Activated CD4-positive, alpha-beta T cell treated with anti-CD3 and anti-CD28 coated beads, Interleukin-2, amount 50 U/mL, for 4 hours (primary cell): Measurements from ENCODE around the gene WDR45B.
A peak's percentile ranks its signal among the peaks of the same experiment; 100 is the strongest.

Experiments
- DNase-seq, 2 experiments: peaks; one replicate each; pipeline ENCODE4 v3.0.0-alpha.2; 2020

The WDR45B gene

DNA sequence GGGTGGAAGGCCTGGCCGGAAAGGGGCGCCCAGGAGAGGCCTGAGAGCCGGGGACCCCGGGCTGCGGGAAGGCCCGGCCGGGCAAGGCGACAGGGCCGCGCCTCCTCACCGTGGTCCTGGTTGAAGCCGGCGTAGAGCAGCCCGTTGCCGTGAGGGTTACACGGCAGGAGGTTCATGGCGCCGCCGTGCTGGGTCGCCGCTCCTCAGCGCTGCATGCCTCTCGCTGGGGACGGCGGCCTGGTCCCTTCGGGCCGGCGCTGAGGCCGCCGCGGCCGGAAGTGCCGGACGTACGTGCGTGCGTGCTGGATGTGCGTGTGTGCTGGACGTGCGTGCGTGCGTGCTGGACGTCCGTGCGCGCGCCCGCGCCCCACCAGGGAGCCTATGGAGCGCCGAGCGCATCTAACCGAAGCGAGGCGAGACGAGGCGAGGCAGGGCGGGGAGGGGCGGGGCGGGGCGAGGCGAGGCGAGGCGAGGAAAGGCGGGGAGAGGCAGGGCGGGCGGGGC, at the start of gene WDR45B:
Gene WDR45B, minus strand, starts transcription at position 280 of the 504 bp plus-strand sequence. Its CDS starts 104 bp downstream, at position 176.
- DNase-seq: peak; percentile 78 to 82

DNA sequence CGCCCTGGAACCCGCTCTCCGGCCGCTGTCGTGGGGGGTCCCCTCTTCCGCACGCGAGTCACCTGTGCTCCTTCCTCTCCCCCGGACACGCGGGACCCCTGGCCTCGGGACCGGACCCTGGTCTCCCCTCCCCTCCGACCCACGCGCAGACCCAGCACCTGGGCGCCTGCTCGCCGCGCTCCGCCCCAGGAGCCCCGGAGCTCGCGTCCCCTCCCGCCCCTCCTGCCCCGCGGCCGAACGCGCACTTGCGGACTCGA, 49.5 kb upstream of the WDR45B start:
- no peak for DNase-seq

GRCh38 chr17:82696916-82697807, 48.9 kb upstream of the WDR45B start:
- DNase-seq: no peak

DNA sequence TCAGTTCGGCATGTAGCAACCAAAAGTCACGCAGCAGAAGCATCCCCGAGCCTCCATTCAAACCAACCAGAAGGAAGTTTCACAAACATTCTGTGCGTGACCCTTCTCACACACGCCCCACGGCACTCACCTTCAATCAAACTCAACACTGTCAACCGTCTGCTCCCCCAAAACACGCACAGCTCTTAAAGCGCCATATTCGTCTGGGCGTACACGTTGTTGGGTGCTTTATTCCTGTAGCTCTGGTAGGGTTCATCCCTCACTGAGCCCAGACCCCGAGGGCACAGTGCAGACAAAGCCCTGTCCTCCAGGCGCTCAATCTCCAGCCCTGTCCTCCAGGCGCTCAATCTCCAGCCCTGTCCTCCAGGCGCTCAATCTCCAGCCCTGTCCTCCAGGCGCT, 48.0 kb upstream of the WDR45B start:
- DNase-seq: no peak

DNA sequence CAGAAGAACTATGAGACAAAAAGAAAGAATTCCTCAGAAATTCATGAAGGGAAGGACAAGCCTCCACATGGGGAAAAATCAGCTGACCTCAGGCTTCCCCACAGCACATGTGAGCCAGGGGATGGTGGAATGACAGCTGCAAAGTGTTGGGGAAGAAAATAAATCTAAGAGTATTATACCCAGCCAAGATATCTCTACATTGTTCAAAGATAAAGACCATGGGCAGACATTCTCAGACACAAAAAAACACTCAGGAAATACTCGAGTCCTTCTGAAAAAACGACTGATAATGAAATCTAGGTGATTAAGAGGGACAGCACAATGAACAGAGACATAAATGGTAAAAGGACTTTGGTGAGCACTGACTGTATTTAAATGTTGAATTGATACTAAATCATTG, 46.4 kb upstream of the WDR45B start:
- no peak for DNase-seq

DNA sequence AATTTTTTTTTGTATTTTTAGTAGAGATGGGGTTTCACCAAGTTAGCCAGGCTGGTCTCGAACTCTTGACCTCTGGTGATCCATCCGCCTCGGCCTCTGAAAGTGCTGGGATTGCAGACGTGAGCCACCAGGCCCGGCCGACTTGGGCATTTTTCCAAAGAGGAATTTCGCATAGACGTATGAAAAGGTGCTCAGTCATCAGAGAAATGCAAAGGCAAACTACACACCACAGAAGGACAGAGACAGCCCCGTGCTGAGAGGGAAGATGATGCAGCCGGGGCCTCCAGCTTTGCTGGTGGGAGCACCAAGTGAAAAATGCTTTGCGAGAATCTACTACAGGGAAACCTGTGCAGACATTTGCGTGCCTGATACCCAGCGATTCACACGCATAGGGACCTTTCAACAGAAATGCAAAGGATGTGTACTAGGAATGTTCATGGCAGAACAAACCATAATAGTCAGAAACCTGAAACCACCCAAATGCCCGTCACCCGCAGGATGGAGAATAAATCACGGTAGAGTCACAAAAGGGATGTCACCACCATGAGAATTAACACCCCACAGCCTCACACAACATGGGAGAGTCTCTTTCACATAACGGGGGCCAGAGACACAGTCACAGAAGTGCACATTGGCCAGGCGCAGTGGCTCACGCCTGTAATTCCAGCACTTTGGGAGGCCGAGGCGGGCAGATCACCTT, 45.1 kb upstream of the WDR45B start:
- DNase-seq: no peak

GRCh38 chr17:82692268-82692667, 44.0 kb upstream of the WDR45B start:
- no peak for DNase-seq

DNA sequence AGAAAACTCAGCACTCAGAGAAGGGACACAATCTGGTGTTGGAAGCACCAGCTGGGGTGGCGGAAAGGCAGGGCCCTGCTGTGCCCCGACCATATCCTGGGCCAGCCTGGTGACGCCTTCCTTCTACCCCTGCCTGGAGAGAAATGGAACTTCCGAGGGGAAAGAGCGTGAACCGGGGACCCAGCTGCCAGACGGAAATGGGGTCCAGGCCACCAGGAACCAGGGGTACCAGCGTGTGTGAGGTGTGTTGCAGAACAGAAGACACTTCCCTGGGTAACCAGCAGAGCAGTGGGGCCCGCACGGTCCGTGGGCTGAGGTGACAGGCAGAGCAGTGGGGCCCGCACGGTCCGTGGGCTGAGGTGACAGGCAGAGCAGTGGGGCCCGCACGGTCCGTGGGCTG, 43.5 kb upstream of the WDR45B start:
- DNase-seq: no peak

DNA sequence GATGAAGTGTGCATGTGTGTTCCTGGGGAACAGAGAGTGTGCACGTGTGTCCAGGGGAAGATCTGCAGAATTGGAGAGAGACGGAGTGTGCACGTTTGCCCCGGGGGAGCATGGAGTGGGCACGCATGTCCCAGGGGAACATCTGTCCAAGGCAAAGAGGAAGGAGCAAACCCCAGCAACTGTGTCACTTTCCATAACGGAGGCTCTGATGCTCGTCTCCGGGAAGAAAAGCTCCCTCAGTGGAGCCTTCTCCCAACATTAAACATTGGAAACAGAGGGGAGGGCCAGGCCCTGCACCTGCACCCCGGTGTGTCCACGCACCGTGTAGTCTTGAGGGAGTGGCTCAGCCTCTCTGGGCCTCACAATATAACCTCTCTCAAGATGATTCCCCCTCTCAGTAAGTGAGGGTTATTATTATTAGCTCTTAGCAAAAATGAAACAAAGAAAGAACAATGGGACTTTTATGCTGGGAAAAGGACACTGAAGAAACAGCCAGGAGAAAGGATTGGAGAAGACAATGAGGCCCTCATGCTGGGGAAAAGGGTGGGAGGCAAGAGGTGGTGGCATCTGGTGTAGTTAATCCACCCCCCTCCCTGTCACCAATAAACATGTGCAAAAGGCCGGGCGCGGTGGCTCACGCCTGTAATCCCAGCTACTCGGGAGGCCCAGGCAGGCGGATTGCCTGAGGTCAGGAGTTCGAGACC, 42.7 kb upstream of the WDR45B start:
- DNase-seq: no peak

GRCh38 chr17:82689077-82689476, 40.8 kb upstream of the WDR45B start:
- no peak for DNase-seq

DNA sequence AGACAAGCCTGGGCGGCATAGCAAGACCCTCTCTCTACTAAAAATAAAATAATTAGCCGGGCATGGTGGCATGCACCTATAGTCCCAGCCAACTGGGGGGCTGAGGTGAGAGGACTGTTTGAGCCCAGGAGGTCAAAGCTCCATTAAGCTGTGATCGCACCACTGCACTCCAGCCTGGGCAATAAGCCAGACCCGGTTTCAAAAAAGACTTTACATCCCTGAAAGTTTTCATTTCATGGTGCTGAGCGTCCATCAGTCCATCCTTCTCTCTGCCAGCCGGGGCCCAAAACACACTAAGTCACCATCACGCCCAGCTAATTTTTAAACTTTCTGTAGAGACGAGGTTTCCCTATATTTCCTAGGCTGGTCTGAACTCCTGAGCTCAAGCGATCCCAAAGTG, 39.6 kb upstream of the WDR45B start:
- no peak for DNase-seq

DNA sequence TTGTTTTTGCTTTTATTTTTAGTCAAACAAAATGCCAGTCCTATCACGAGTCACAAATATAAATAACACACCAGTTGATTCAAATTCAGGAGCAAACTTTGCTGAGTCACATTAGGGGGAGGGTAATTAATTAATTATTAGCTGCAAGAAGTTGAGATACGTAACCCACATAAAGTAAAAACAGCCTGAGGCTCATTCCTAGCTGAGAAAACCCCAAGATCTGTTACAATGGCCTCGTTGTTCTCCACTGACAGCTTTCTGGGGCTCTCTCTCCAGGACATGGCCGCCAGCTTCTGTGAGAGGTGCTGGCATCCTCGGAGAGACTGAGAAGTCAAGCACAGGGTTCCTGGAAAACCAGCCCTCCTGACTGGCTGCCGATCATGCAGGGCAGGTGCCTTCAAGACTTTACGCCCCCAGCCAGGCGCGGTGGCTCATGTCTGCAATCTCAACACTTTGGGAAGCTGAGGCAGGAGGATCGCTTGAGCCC, 39.2 kb upstream of the WDR45B start:
- no peak for DNase-seq

- DNase-seq: no peak
Observed at GRCh38 chr17:82686366-82687324, 38.4 kb upstream of the WDR45B start.

GRCh38 chr17:82685291-82685690, 37.0 kb upstream of the WDR45B start:
- DNase-seq: no peak

DNA sequence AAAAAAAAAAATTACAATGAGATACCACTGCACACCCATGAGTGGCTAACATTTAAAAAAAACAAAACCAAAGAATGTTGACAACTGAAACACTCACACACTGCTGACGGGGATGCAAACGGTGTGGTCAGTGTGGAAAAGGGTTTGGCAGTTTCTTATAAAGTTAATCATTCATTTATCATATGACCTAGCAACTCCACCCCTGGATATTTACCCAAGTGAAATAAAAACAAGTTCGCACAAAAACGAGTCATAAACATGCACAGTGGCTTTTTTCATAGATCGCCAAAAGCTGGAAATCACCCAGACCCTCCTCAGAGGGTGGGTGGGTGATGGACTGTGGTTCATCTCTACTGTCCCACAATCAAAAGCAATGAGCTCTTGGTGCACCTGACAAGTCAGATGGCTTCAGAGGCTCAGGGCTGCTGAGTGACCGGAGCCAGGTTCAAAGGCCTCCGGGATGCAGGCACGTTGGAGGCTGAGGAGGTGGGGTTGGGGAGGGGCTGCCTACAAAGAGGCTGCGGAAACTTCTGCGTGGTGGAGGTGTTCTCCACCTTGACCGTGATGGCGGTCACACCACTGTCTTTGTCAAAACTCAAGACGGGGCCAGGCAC, 36.1 kb upstream of the WDR45B start:
- DNase-seq: no peak

DNA sequence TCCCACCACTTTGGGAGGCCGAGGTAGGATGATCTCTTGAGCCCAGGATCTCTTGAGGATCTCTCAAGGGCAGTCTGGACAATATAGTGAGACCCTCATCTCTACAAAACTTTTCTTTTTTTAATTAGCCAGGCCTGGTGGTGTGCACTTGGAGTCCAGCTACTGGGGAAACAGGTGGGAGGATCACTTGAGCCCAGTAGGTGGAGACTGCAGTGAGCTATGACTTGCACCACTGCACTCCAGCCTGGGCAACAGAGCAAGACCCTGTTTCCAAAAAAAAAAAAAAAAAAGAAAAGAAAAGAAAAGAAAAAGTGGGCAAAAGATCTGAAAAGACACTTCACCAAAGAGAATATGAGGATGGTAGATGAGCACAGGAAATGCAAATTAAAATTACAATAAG, 35.3 kb upstream of the WDR45B start:
- DNase-seq: no peak

DNA sequence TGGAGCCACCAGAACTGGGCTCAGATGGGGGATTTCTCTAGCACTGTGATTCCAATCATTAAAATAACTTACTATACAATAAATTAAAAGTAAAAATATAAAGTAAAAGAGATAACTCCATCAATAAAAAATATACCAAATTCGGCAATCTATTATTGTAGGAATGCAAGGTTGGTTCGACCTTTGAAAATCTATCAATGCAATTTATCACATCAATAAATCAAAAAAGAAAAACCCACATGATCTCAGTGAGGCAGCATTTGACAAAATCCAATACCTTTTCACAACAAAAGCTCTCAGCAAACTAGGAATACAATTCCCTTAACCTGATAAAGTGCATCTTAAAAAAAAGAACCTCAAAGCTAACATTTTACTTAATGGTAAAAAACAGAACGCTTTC, 33.3 kb upstream of the WDR45B start:
- DNase-seq: no peak

DNA sequence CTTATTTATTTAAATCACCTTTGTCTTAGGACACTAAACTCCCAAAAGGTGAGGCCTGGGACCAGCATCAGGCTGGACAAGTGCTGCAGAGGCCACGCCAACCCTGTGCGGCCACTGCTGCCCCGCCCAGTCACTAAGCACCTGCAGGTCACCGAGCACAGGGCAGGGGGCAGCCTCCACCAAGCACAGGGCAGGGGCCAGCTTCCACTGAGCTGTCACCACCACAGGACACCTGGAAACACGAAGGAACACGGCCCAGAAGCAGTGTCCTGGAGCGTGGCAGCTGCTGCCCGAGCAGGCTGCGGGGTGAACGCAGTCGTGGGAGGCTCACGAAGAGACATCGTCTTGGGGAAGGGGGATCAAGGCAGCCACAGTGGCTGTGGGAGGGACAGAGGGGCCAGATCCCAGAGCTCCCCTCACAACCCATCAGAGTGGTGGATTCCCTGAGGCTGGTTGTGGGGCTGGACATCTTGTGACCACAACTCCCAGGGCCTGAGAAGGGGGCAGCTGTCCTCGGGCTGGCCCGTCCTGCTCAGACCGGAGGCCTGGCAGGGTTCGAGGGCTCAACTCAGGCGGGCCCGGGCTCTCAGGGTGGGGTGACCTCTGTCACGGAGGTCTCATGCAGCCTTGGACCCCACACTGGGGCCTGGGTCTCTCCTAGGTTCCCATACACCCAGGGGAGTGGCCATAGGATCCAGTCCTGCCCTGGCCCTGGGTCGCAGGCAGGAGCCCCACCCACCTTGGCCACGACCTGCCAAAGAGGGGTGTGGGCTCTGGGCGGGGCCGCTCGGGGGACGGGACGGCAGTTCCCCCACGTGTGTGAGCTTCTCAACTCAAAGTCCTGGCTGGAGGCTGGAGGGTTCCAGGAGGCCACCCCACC, 31.6 kb upstream of the WDR45B start:
- DNase-seq: no peak

- DNase-seq: no peak
Observed at GRCh38 chr17:82678265-82678891, 30.1 kb upstream of the WDR45B start.

- no peak for DNase-seq
Observed at GRCh38 chr17:82677353-82677925, 29.2 kb upstream of the WDR45B start.
